ENCODE data around the gene SORCS2. TPM values are rescaled to one million over a fixed set of nuclear protein-coding genes. Genes with fewer than 3 reads are reported as not detected.

Gene SORCS2
- total and polyA plus RNA-seq, 2 of the 13 experiments (the other 11 are each of a cell fraction or from before 2014, with no cell fraction given): 0.82 to 1.0 TPM

DNA sequence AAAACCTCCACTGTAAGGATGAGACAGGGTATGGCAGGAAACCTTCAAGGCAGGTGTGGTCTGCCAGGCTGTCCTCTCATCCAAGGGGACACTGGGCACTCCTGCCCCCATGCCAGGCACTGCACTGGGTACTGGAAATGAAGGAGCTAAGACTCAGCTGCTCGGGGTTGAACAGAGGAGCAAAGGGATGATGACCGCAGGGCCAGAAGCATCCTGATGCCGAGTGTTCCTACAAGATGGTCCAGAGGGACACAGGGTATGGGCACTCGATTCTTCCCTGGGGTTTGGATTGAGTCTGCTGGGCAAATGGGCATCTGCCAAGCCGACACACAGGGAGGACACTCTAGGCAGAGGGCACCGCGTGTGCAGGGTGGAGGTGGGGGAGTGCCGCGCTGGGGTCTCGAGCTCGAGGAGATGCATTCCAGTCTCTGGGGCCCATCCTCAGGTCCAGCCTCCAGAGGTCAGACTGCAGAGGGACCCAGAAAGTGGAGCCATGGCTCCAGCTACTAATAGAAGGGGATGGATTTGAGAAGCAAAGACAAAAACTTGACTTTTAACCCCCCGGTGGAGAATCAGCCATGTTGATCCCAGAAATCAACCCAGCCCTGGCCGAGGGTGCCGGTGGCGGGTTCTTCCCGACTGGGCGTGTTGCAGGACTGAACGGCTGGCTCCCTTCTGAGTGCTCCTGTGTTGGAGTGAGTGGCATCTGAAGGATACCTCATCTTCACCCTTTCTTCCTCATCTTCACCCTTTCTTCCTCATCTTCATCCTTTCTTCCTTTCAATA, 500.3 kb downstream of the SORCS2 start:
- in situ Hi-C loops (cut with HindIII; ENCODE audit: extremely low pct_ligation_motif_present, low pct_unique_long_range_greater_than_20kb) (no loop called here), intact Hi-C loops (cut with micrococcal nuclease; ENCODE audit: unreplicated experiment) (no loop called here)
- Histone ChIP-seq H3K9me3 (ENCODE audit: low read length) (no peaks in the 10 kb centered on the region), H3K36me3 (replicated peaks in 1 of 2; ENCODE audit: control insufficient read depth in 1 of 2, insufficient read depth in 2 of 2, low read length in 2 of 2) (no peaks in the 10 kb centered on the region), H3K4me3 (replicated peaks in 1 of 3; ENCODE audit: insufficient read depth in 1 of 3, low read depth in 2 of 3, low read length in 3 of 3) (no peak overlapping the region), H3K9ac (ENCODE audit: insufficient read depth, low read depth, low read length) (no peak overlapping the region), H4K20me1 (ENCODE audit: insufficient read depth, low read length) (0 out of 2 replicates have a peak, but pooled peaks cover 2% of the 10 kb centered on the region), H3K4me2 (ENCODE audit: low read depth, low read length) (no peak overlapping the region), H3K27me3 (ENCODE audit: control insufficient read depth in 1 of 2, insufficient read depth in 2 of 2, low read length in 2 of 2) (no peaks in the 10 kb centered on the region), H3K4me1 (ENCODE audit: insufficient read depth, low read length) (no peaks in the 10 kb centered on the region), H3K79me2 (ENCODE audit: insufficient read depth, low read length) (no peaks in the 10 kb centered on the region), H2AFZ (ENCODE audit: low read length) (no peak overlapping the region), H3K27ac (ENCODE audit: extremely low read length, insufficient read depth, low read length) (no peak overlapping the region)
- FAIRE-seq: no peak
- ChIA-PET POLR2A (no interaction called here), CTCF (ENCODE audit: low intra/inter-chr PET ratio, low total read pairs) (no interaction called here)
- TF ChIP-seq, protein P1, sequence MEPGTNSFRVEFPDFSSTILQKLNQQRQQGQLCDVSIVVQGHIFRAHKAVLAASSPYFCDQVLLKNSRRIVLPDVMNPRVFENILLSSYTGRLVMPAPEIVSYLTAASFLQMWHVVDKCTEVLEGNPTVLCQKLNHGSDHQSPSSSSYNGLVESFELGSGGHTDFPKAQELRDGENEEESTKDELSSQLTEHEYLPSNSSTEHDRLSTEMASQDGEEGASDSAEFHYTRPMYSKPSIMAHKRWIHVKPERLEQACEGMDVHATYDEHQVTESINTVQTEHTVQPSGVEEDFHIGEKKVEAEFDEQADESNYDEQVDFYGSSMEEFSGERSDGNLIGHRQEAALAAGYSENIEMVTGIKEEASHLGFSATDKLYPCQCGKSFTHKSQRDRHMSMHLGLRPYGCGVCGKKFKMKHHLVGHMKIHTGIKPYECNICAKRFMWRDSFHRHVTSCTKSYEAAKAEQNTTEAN (CRISPR knock-in tag; conservative IDR thresholded peaks at IDR 0.05): no peak
- TF ChIP-seq PRPF4 (IDR thresholded peaks at IDR 0.05; ENCODE audit: low read depth, low read length, poor library complexity, severe bottlenecking) (no peak), ZNF891 (CRISPR knock-in tag; IDR thresholded peaks at IDR 0.05) (no peak), ZKSCAN8 (CRISPR knock-in tag; IDR thresholded peaks at IDR 0.05; ENCODE audit: borderline replicate concordance) (no peak), ZNF841 (CRISPR knock-in tag; IDR thresholded peaks at IDR 0.05; ENCODE audit: borderline replicate concordance) (no peak), MAFG (CRISPR knock-in tag; IDR thresholded peaks at IDR 0.05) (no peak), ZNF296 (CRISPR knock-in tag; conservative IDR thresholded peaks at IDR 0.05) (no peak), RFX1 (IDR thresholded peaks at IDR 0.05) (no peak), NFE2L1 (CRISPR knock-in tag; IDR thresholded peaks at IDR 0.05; ENCODE audit: borderline replicate concordance) (no peak), ZBTB7B (CRISPR knock-in tag; IDR thresholded peaks at IDR 0.05) (no peak), ZNF44 (CRISPR knock-in tag; IDR thresholded peaks at IDR 0.05) (no peak), TCF7 (IDR thresholded peaks at IDR 0.05; ENCODE audit: low read depth) (no peak), ZBTB1 (CRISPR knock-in tag; IDR thresholded peaks at IDR 0.05; ENCODE audit: borderline replicate concordance) (no peak), NR1H2 (CRISPR knock-in tag; IDR thresholded peaks at IDR 0.05; ENCODE audit: borderline replicate concordance, low read depth) (no peak), TGIF2 (CRISPR knock-in tag; IDR thresholded peaks at IDR 0.05) (no peak)
- TF ChIP-seq, protein P2, sequence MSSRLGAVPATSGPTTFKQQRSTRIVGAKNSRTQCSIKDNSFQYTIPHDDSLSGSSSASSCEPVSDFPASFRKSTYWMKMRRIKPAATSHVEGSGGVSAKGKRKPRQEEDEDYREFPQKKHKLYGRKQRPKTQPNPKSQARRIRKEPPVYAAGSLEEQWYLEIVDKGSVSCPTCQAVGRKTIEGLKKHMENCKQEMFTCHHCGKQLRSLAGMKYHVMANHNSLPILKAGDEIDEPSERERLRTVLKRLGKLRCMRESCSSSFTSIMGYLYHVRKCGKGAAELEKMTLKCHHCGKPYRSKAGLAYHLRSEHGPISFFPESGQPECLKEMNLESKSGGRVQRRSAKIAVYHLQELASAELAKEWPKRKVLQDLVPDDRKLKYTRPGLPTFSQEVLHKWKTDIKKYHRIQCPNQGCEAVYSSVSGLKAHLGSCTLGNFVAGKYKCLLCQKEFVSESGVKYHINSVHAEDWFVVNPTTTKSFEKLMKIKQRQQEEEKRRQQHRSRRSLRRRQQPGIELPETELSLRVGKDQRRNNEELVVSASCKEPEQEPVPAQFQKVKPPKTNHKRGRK (CRISPR knock-in tag; IDR thresholded peaks at IDR 0.05): no peak
- TF ChIP-seq, protein P3, sequence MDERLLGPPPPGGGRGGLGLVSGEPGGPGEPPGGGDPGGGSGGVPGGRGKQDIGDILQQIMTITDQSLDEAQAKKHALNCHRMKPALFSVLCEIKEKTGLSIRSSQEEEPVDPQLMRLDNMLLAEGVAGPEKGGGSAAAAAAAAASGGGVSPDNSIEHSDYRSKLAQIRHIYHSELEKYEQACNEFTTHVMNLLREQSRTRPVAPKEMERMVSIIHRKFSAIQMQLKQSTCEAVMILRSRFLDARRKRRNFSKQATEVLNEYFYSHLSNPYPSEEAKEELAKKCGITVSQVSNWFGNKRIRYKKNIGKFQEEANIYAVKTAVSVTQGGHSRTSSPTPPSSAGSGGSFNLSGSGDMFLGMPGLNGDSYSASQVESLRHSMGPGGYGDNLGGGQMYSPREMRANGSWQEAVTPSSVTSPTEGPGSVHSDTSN (CRISPR knock-in tag; IDR thresholded peaks at IDR 0.05): no peak
- TF ChIP-seq, protein P4, sequence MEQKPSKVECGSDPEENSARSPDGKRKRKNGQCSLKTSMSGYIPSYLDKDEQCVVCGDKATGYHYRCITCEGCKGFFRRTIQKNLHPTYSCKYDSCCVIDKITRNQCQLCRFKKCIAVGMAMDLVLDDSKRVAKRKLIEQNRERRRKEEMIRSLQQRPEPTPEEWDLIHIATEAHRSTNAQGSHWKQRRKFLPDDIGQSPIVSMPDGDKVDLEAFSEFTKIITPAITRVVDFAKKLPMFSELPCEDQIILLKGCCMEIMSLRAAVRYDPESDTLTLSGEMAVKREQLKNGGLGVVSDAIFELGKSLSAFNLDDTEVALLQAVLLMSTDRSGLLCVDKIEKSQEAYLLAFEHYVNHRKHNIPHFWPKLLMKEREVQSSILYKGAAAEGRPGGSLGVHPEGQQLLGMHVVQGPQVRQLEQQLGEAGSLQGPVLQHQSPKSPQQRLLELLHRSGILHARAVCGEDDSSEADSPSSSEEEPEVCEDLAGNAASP (CRISPR knock-in tag; IDR thresholded peaks at IDR 0.05; ENCODE audit: borderline replicate concordance): no peak
- no peak for DNase-seq (ENCODE audit: low spot score)
- no peak for ATAC-seq
- 82% methylated on average over 15 of the region's 18 CpGs for WGBS (ENCODE audit: low lambda C conversion rate)
- BruUV-seq (replicated peaks): no TSS peak
